ENCODE measurements around the gene LYRM2. TPM values are rescaled to one million over a fixed set of nuclear protein-coding genes. Genes with fewer than 3 reads are reported as not detected.
A peak's percentile ranks its signal among the peaks of the same experiment; 100 is the strongest.
"Not testable (repeated sequence)": the region's sequence is repeated elsewhere in the genome, so short reads cannot be mapped to it uniquely, and the experiment has no call there.

LYRM2 gene
- total RNA-seq, 2 experiments from 2014 or later, result 25.5 to 26.4 TPM

DNA sequence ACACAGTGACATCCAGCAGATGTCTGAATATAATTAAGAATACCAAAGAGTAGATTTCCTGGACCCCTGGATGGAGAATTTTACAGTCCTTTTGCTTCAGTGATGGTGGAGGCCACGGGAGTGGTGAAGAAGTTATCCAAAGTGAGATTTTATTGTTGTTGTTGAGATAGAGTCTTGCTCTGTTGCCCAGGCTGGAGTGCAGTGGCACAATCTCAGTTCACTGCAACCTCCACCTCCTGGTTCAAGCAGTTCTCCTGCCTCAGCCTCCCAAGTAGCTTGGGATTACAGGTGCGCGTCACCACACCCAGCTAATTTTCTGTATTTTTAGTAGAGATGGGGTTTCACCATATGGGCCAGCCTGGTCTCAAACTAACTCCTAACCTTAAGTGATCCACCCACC is 3.0 kb upstream of the LYRM2 start:
- H3K27me3 Mint-ChIP-seq; POLR2A ChIA-PET; H3K4me3 Mint-ChIP-seq; H3K27ac Mint-ChIP-seq; H3K9me3 Mint-ChIP-seq; intact Hi-C loops (cut with micrococcal nuclease); DNase-seq: not testable (repeated sequence)
- CTCF ChIA-PET, result interaction anchor here (0.6 kb wide), 1 partner anchor 269 kb away, joined by 3 read pairs; no protein-coding TSS in a partner anchor
- H3K4me1 Mint-ChIP-seq (ENCODE audit: low read depth), result peaks cover 26% of the 10 kb centered on the region
- H3K36me3 Mint-ChIP-seq, result peaks cover 37% of the 10 kb centered on the region

DNA sequence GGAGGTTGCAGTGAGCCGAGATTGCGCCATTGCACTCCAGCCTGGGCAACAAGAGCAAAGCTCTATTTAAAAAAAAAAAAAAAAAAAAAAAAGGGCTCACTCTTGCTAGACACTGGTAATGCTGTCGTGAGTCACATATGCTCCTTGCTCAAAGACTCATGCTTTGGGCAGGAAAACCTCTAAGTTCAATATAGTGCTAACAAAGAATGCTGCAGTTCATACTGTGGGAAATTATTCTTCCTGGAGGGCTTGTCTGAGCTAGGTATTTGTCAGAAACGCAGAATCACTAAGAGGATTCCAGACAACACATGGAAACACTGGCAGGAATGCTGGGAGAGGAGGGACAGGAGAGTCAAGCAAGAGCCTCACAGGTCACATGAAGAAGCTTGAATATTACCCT is 2.3 kb upstream of the LYRM2 start:
- intact Hi-C loops (cut with micrococcal nuclease), result no loop called here
- H3K4me3 Mint-ChIP-seq, result no peak overlapping the region
- POLR2A ChIA-PET, result no interaction called here
- CTCF ChIA-PET, result interaction anchor here (0.5 to 3.6 kb wide), 2 partner anchors 209 to 284 kb away, joined by 4 to 21 read pairs; partner anchors contain the start of gene ANKRD6
- H3K27ac Mint-ChIP-seq, result no peak overlapping the region
- DNase-seq, result no peak
- peaks cover 39% of the 10 kb centered on the region for H3K36me3 Mint-ChIP-seq
- H3K27me3 Mint-ChIP-seq, result no peaks in the 10 kb centered on the region
- H3K4me1 Mint-ChIP-seq (ENCODE audit: low read depth), result peaks cover 32% of the 10 kb centered on the region
- H3K9me3 Mint-ChIP-seq, result no peaks in the 10 kb centered on the region

DNA sequence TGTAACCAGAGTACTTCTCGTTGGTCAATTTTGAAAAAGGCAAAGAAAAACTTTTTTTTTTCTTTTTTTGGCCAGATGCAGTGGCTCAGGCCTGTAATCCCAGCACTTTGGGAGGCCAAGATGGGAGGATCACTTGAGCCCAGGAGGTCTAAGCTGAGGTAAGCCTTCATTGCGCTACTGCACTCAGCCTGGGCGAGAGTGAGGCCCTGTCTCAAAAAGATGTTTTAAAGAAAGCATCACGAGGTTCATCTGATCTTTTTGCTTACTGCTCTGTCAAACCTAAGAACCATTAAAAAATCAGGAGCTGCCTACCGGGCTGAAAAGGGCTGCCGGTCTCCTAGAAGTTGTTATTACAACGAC is 607 bp downstream of the LYRM2 start:
- DNase-seq, result no peak
- intact Hi-C loops (cut with micrococcal nuclease), result loop anchor here (1.0 to 2.0 kb wide), 5 partner anchors 28 to 949 kb away; partner anchors contain the start of genes ANKRD6, CASP8AP2, MAP3K7 and PNRC1
- peaks cover 27% of the 10 kb centered on the region for H3K36me3 Mint-ChIP-seq
- H3K27me3 Mint-ChIP-seq, result no peaks in the 10 kb centered on the region
- peaks cover 32% of the 10 kb centered on the region for H3K4me1 Mint-ChIP-seq (ENCODE audit: low read depth)
- H3K9me3 Mint-ChIP-seq, result no peaks in the 10 kb centered on the region
- ChIA-PET CTCF (interaction anchor here (0.8 to 3.6 kb wide), 6 partner anchors 182 to 655 kb away, joined by 3 to 21 read pairs (median 7); partner anchors contain the start of genes ANKRD6 and MDN1), POLR2A (interaction anchor here (0.6 to 1.1 kb wide), 10 partner anchors 15 to 556 kb away, joined by 3 to 7 read pairs (median 3); partner anchors contain the start of genes CASP8AP2, MDN1, RRAGD and UBE2J1)
- peak overlapping the region; percentile 81 for H3K4me3 Mint-ChIP-seq
- H3K27ac Mint-ChIP-seq, result peak overlapping the region; percentile 96

DNA sequence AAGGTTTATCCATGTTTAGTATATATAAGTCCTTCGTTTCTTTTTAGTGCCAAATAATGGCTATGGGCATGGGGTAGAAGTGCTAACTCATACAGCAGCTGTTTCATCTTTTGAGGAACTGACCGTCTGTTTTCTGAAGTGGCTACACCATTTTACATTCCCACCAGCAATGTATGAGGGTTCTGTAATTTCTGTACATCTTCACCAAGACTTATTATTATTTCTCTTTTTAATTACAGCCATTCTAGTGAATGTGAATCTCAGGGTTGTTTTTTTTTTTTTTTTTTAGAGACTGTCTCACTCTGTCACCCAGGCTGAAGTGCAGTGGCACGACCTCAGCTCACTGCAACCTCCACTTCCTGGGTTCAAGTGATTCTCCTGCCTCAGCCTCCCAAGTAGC is 2.1 kb downstream of the LYRM2 start:
- POLR2A ChIA-PET; intact Hi-C loops (cut with micrococcal nuclease); H3K9me3 Mint-ChIP-seq; H3K27me3 Mint-ChIP-seq; H3K4me3 Mint-ChIP-seq; DNase-seq; H3K27ac Mint-ChIP-seq: not testable (repeated sequence)
- Mint-ChIP-seq H3K36me3 (peaks cover 26% of the 10 kb centered on the region), H3K4me1 (ENCODE audit: low read depth) (peaks cover 32% of the 10 kb centered on the region)
- CTCF ChIA-PET, result interaction anchor here (0.7 to 2.6 kb wide), 2 partner anchors 23 to 264 kb away, joined by 3 to 10 read pairs; no protein-coding TSS in a partner anchor

GRCh38 chr6:89630488-89630887 is 8.1 kb downstream of the LYRM2 start:
- no peaks in the 10 kb centered on the region for H3K27me3 Mint-ChIP-seq
- peaks cover 8% of the 10 kb centered on the region for H3K36me3 Mint-ChIP-seq
- intact Hi-C loops (cut with micrococcal nuclease), result no loop called here
- ChIA-PET CTCF (interaction anchor here (1.1 kb wide), 1 partner anchor 258 kb away, joined by 4 read pairs; no protein-coding TSS in a partner anchor), POLR2A (no interaction called here)
- H3K4me1 Mint-ChIP-seq (ENCODE audit: low read depth), result no peaks in the 10 kb centered on the region
- no peak for DNase-seq
- no peak overlapping the region for H3K4me3 Mint-ChIP-seq
- no peak overlapping the region for H3K27ac Mint-ChIP-seq
- H3K9me3 Mint-ChIP-seq, result no peaks in the 10 kb centered on the region

DNA sequence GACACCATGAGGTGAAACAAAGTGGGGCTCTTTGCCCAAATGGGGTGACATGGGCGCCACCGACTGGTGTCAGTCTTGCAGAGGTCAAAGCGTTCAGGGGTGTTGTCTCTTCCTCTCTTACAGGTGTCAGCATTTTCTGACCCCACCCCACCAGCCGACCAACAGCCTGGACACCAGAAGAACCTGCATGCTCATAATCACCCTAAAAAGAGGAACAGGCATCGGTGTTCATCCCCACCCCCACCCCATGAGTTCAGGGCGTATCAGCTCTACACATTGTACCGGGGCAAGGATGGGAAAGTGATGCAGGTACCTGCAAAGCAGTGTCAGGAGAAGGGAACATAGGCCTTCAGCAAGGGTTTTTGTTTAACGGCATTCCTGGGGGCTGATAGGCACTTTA is 14.8 kb downstream of the LYRM2 start:
- Mint-ChIP-seq H3K27ac (no peak overlapping the region), H3K27me3 (no peaks in the 10 kb centered on the region), H3K36me3 (no peaks in the 10 kb centered on the region), H3K4me1 (ENCODE audit: low read depth) (no peaks in the 10 kb centered on the region), H3K9me3 (no peaks in the 10 kb centered on the region), H3K4me3 (no peak overlapping the region)
- ChIA-PET CTCF (interaction anchor here (1.1 kb wide), 1 partner anchor 13 kb away, joined by 6 read pairs; no protein-coding TSS in a partner anchor), POLR2A (no interaction called here)
- intact Hi-C loops (cut with micrococcal nuclease), result no loop called here
- DNase-seq, result no peak

GRCh38 chr6:89619567-89619966 is 19.0 kb downstream of the LYRM2 start:
- Mint-ChIP-seq H3K4me3 (no peak overlapping the region), H3K4me1 (ENCODE audit: low read depth) (no peaks in the 10 kb centered on the region), H3K27ac (no peak overlapping the region), H3K36me3 (no peaks in the 10 kb centered on the region), H3K27me3 (no peaks in the 10 kb centered on the region), H3K9me3 (no peaks in the 10 kb centered on the region)
- intact Hi-C loops (cut with micrococcal nuclease), result no loop called here
- ChIA-PET CTCF (interaction anchor here (1.0 to 1.5 kb wide), 3 partner anchors 11 to 247 kb away, joined by 3 to 5 read pairs (median 3); no protein-coding TSS in a partner anchor), POLR2A (no interaction called here)
- DNase-seq, result no peak

DNA sequence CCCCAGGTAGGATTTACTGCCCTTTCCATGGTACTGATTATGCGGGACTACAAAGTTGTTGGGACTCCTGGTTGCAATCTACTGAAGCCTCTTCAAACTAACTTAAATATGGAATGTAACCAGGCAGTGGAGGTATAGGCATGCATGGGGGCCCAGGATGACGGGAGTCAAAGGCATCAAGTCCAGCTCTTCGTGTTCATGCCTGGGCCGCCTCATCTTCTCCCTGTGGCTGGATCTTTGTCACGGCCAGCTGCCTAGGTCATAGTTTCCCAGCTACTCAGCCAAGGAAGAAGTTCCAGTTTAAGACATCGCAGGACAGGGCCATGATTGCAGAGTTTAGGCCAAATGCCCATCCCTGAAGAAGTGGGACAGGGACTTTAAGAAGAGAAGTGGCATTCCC is 20.5 kb downstream of the LYRM2 start:
- intact Hi-C loops (cut with micrococcal nuclease), result no loop called here
- ChIA-PET POLR2A (no interaction called here), CTCF (no interaction called here)
- H3K27me3 Mint-ChIP-seq, result no peaks in the 10 kb centered on the region
- no peaks in the 10 kb centered on the region for H3K9me3 Mint-ChIP-seq
- no peak overlapping the region for H3K4me3 Mint-ChIP-seq
- no peak overlapping the region for H3K27ac Mint-ChIP-seq
- no peaks in the 10 kb centered on the region for H3K36me3 Mint-ChIP-seq
- no peaks in the 10 kb centered on the region for H3K4me1 Mint-ChIP-seq (ENCODE audit: low read depth)
- no peak for DNase-seq

GRCh38 chr6:89616531-89616930 is 22.0 kb downstream of the LYRM2 start:
- no peaks in the 10 kb centered on the region for H3K4me1 Mint-ChIP-seq (ENCODE audit: low read depth)
- H3K27ac Mint-ChIP-seq, result no peak overlapping the region
- H3K4me3 Mint-ChIP-seq, result no peak overlapping the region
- ChIA-PET CTCF (no interaction called here), POLR2A (no interaction called here)
- no peaks in the 10 kb centered on the region for H3K36me3 Mint-ChIP-seq
- H3K27me3 Mint-ChIP-seq, result no peaks in the 10 kb centered on the region
- no peak for DNase-seq
- H3K9me3 Mint-ChIP-seq, result no peaks in the 10 kb centered on the region
- intact Hi-C loops (cut with micrococcal nuclease), result no loop called here

DNA sequence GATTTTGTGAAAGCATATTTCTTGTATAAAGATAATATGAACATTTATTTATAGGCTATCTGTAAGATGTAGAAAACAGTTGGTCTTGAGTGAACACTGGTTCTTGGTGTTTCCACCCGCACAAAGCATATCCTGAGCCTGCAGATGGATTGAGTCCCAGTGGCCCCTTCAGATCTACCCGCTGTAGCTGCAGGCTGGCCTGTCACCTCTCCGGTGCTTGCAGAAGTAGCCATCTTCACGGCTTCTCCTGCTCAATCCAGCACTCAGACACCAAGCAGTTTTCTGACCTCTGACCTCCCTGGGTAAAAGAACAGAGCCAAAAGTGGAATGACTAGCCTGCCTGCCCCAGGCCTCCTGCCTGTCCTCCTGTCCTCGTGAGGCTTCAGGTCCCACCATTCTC is 22.7 kb downstream of the LYRM2 start:
- Mint-ChIP-seq H3K27ac (no peak overlapping the region), H3K4me3 (no peak overlapping the region), H3K27me3 (no peaks in the 10 kb centered on the region), H3K4me1 (ENCODE audit: low read depth) (no peaks in the 10 kb centered on the region), H3K9me3 (no peaks in the 10 kb centered on the region), H3K36me3 (no peaks in the 10 kb centered on the region)
- POLR2A ChIA-PET, result no interaction called here
- intact Hi-C loops (cut with micrococcal nuclease), result no loop called here
- CTCF ChIA-PET, result interaction anchor here (1.3 kb wide), 1 partner anchor 244 kb away, joined by 3 read pairs; no protein-coding TSS in a partner anchor
- no peak for DNase-seq

- ChIA-PET CTCF (interaction anchor here (1.4 to 1.6 kb wide), 2 partner anchors 183 to 242 kb away, joined by 7 to 8 read pairs; no protein-coding TSS in a partner anchor), POLR2A (no interaction called here)
- H3K4me3 Mint-ChIP-seq, result no peak overlapping the region
- H3K27ac Mint-ChIP-seq, result no peak overlapping the region
- intact Hi-C loops (cut with micrococcal nuclease), result no loop called here
- H3K27me3 Mint-ChIP-seq, result no peaks in the 10 kb centered on the region
- H3K4me1 Mint-ChIP-seq (ENCODE audit: low read depth), result no peaks in the 10 kb centered on the region
- DNase-seq, result no peak
- H3K36me3 Mint-ChIP-seq, result no peaks in the 10 kb centered on the region
- no peaks in the 10 kb centered on the region for H3K9me3 Mint-ChIP-seq
These were observed 24.8 kb downstream of the LYRM2 start for GRCh38 chr6:89613790-89614189.

GRCh38 chr6:89612121-89612520 is 26.4 kb downstream of the LYRM2 start:
- ChIA-PET CTCF (interaction anchor here (1.5 kb wide), 1 partner anchor 180 kb away, joined by 16 read pairs; the partner anchor contains the start of gene ANKRD6), POLR2A (no interaction called here)
- no peaks in the 10 kb centered on the region for H3K36me3 Mint-ChIP-seq
- no peaks in the 10 kb centered on the region for H3K27me3 Mint-ChIP-seq
- H3K4me1 Mint-ChIP-seq (ENCODE audit: low read depth), result no peaks in the 10 kb centered on the region
- H3K27ac Mint-ChIP-seq, result no peak overlapping the region
- DNase-seq, result no peak
- H3K9me3 Mint-ChIP-seq, result no peaks in the 10 kb centered on the region
- intact Hi-C loops (cut with micrococcal nuclease), result no loop called here
- no peak overlapping the region for H3K4me3 Mint-ChIP-seq

GRCh38 chr6:89611666-89612065 is 26.9 kb downstream of the LYRM2 start:
- Mint-ChIP-seq H3K9me3 (no peaks in the 10 kb centered on the region), H3K27ac (no peak overlapping the region), H3K4me3 (no peak overlapping the region), H3K36me3 (no peaks in the 10 kb centered on the region), H3K4me1 (ENCODE audit: low read depth) (no peaks in the 10 kb centered on the region), H3K27me3 (no peaks in the 10 kb centered on the region)
- no peak for DNase-seq
- ChIA-PET POLR2A (no interaction called here), CTCF (interaction anchor here (4.1 kb wide), 1 partner anchor 180 kb away, joined by 91 read pairs; the partner anchor contains the start of gene ANKRD6)
- intact Hi-C loops (cut with micrococcal nuclease), result no loop called here

Data from activated CD4-positive, alpha-beta memory T cell treated with anti-CD3 and anti-CD28 coated beads for 36 hours (primary cell).